Measurements from ENCODE around the gene MX2.
"Not testable (repeated sequence)": the region's sequence is repeated elsewhere in the genome, so short reads cannot be mapped to it uniquely, and the experiment has no call there.

MX2 gene

GRCh38 chr21:41361786-41362604, at the start of gene MX2:
Gene MX2, plus strand, starts transcription at chr21:41362027. Its CDS starts 14,880 bp downstream, at chr21:41376907.
- DNase-seq (ENCODE audit: low read depth), result peak; percentile 57

GRCh38 chr21:41313285-41314164, 48.3 kb upstream of the MX2 start:
- DNase-seq (ENCODE audit: low read depth), result not testable (repeated sequence)

GRCh38 chr21:41315726-41316125, 46.1 kb upstream of the MX2 start:
- no peak for DNase-seq (ENCODE audit: low read depth)

- DNase-seq (ENCODE audit: low read depth), result no peak
Observed at GRCh38 chr21:41316200-41317062, 45.4 kb upstream of the MX2 start, which contains the start of gene FAM3B. Gene FAM3B, plus strand, starts transcription at chr21:41316801. Its CDS starts 79 bp downstream, at chr21:41316880.

- DNase-seq (ENCODE audit: low read depth), result no peak
Observed at GRCh38 chr21:41317063-41317392, 44.8 kb upstream of the MX2 start.

- no peak for DNase-seq (ENCODE audit: low read depth)
Observed at GRCh38 chr21:41317458-41317857, 44.4 kb upstream of the MX2 start.

- no peak for DNase-seq (ENCODE audit: low read depth)
Observed at GRCh38 chr21:41318218-41318617, 43.6 kb upstream of the MX2 start.

GRCh38 chr21:41319273-41319672, 42.6 kb upstream of the MX2 start:
- no peak for DNase-seq (ENCODE audit: low read depth)

GRCh38 chr21:41321211-41321907, 40.5 kb upstream of the MX2 start:
- DNase-seq (ENCODE audit: low read depth), result no peak

GRCh38 chr21:41321908-41322495, 39.8 kb upstream of the MX2 start:
- DNase-seq (ENCODE audit: low read depth), result no peak

- DNase-seq (ENCODE audit: low read depth), result no peak
Observed at GRCh38 chr21:41322496-41323382, 39.1 kb upstream of the MX2 start.

GRCh38 chr21:41325138-41325912, 36.5 kb upstream of the MX2 start:
- DNase-seq (ENCODE audit: low read depth), result no peak

- no peak for DNase-seq (ENCODE audit: low read depth)
Observed at GRCh38 chr21:41326414-41327080, 35.3 kb upstream of the MX2 start.

- DNase-seq (ENCODE audit: low read depth), result no peak
Observed at GRCh38 chr21:41327753-41328152, 34.1 kb upstream of the MX2 start.

- DNase-seq (ENCODE audit: low read depth), result no peak
Observed at GRCh38 chr21:41328660-41329607, 32.9 kb upstream of the MX2 start.

- DNase-seq (ENCODE audit: low read depth), result no peak
Observed at GRCh38 chr21:41333752-41334151, 28.1 kb upstream of the MX2 start.

GRCh38 chr21:41337515-41337914, 24.3 kb upstream of the MX2 start:
- DNase-seq (ENCODE audit: low read depth), result no peak

GRCh38 chr21:41338455-41338854, 23.4 kb upstream of the MX2 start:
- DNase-seq (ENCODE audit: low read depth), result no peak

Data from fibroblast of gingiva (primary cell).